OCI-LY7 (cell line): ENCODE data around the gene SLC39A10. TPM values are rescaled to one million over a fixed set of nuclear protein-coding genes. Genes with fewer than 3 reads are reported as not detected.

Source experiments
- BruUV-seq: library from RNA; stranded (reverse); fragments of 400-500 nt; replicated peaks from 2 replicates; lab custom pipeline; 2021; lab: Mats Ljungman, UMichigan
- CTCF ChIA-PET: fragments of 300-600 bp; sonication (Branson Sonifier 250); formaldehyde crosslinking; loops from one replicate; lab custom pipeline; 2022; ENCODE audit warnings: antibody characterized with exemption; ENCODE audit not compliant: unreplicated experiment; lab: Charles Lee
- POLR2A ChIA-PET: fragments of 300-600 bp; sonication (Branson Sonifier 250); formaldehyde crosslinking; loops from one replicate; lab custom pipeline; 2022; ENCODE audit warnings: antibody characterized with exemption; lab: Charles Lee
- DNase-seq: peaks from one replicate; pipeline ENCODE4 v3.0.0-alpha.2; 2015; ENCODE audit warnings: low spot score
- H2AFZ ChIP-seq: fragments of 200-600 bp; sonication (generic), shearing (Covaris generic); 2 replicates; pipeline ENCODE4 v1.6.1; 2014; ENCODE audit warnings: mild to moderate bottlenecking, antibody characterized with exemption, low read length, moderate library complexity
- H3K27ac ChIP-seq: fragments of 200-600 bp; sonication (generic); 2 replicates; pipeline ENCODE4 v1.5.1; 2014; ENCODE audit warnings: mixed run types, low read depth, mild to moderate bottlenecking, moderate library complexity, low read length, inconsistent platforms; ENCODE audit not compliant: poor library complexity, severe bottlenecking
- H3K36me3 ChIP-seq: fragments of 200-600 bp; sonication (generic); 2 replicates; pipeline ENCODE4 v1.6.1; 2014; ENCODE audit warnings: mild to moderate bottlenecking, antibody characterized with exemption, low read length, moderate library complexity, mixed read lengths; ENCODE audit not compliant: insufficient read depth
- H3K4me1 ChIP-seq: fragments of 200-600 bp; sonication (generic); 2 replicates; pipeline ENCODE4 v1.5.1; 2014; ENCODE audit warnings: mild to moderate bottlenecking, low read length; ENCODE audit not compliant: insufficient read depth, poor library complexity, severe bottlenecking
- H3K4me2 ChIP-seq: fragments of 200-600 bp; sonication (generic); 2 replicates; pipeline ENCODE4 v1.6.1; 2014; ENCODE audit warnings: mild to moderate bottlenecking, low read length
- H3K4me3 ChIP-seq: fragments of 200-600 bp; sonication (generic); 2 replicates; pipeline ENCODE4 v1.5.1; 2014; ENCODE audit warnings: mild to moderate bottlenecking, low read depth, low read length; ENCODE audit not compliant: poor library complexity, severe bottlenecking
- H3K79me2 ChIP-seq: fragments of 200-600 bp; sonication (generic); 2 replicates; pipeline ENCODE4 v1.6.1; 2016; ENCODE audit warnings: low read depth, mild to moderate bottlenecking, low read length, moderate library complexity, mixed read lengths; ENCODE audit not compliant: insufficient read depth
- H3K9me2 ChIP-seq: fragments of 200-600 bp; sonication (generic); 2 replicates; pipeline ENCODE4 v1.6.1; 2016; ENCODE audit warnings: mild to moderate bottlenecking, low read length, mixed read lengths; ENCODE audit not compliant: insufficient read depth
- H3K9me3 ChIP-seq: fragments of 200-600 bp; sonication (generic); 2 replicates; pipeline ENCODE4 v1.6.1; 2014; ENCODE audit warnings: mild to moderate bottlenecking, mixed run types, low read length, mixed read lengths
- H4K20me1 ChIP-seq: fragments of 200-600 bp; sonication (generic); 2 replicates; pipeline ENCODE4 v1.6.1; 2014; ENCODE audit warnings: mild to moderate bottlenecking, antibody characterized with exemption, low read length, moderate library complexity, mixed read lengths; ENCODE audit not compliant: insufficient read depth
- EZH2phosphoT487 ChIP-seq: fragments of 200-600 bp; sonication (generic); IDR thresholded peaks from 2 replicates; pipeline ENCODE4 v1.6.1; 2018; ENCODE audit warnings: low read depth, borderline replicate concordance, mild to moderate bottlenecking, mixed run types, antibody characterized with exemption, low read length, moderate library complexity, mixed read lengths
- intact Hi-C: fragments of 100-400 bp; cut with micrococcal nuclease; formaldehyde crosslinking; loops from one replicate; pipeline ENCODE4 v1.10.0; 2022; ENCODE audit not compliant: unreplicated experiment
- total RNA-seq, 2 experiments: library from RNA; depleted of rRNA in 1 of 2; stranded (reverse); fragments of >200 nt in 1 of 2; shearing (Covaris generic) in 1 of 2; gene quantifications; 2 replicates each; pipeline ENCODE4 v1.2.3, GENCODE V29; 2014 to 2022
- TF ChIP-seq, protein P1 (sequence below): fragments of 200-600 bp; sonication (generic); conservative IDR thresholded peaks from 2 replicates; pipeline ENCODE4 v1.5.1; 2014; ENCODE audit warnings: mild to moderate bottlenecking, antibody characterized with exemption, low read length, moderate library complexity, mixed read lengths

SLC39A10 gene
- total RNA-seq, 2 experiments from 2014 or later: 14.7 to 31.9 TPM

DNA sequence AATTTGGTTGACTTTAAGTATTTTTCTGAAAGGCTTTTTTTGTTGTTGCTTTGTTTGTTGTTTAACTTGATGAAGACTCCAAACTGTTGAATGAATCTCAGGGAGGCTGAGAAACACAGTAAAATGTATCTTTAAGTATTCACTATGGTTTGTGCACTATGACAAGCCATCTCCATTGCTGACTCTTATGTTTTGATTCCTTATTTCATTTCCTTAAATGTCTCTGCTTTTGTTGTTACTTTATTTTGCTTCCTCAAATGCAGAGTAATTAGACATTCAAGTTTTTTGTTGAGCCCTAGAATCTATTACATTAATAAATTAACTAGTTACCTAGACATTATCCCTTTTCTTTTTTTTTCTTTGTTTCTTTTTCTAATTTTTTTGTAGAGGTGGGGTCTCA lies 46.3 kb upstream of the SLC39A10 start:
- H3K4me1 ChIP-seq: peaks cover 10% of the 10 kb centered on the region
- H3K27ac ChIP-seq: no peak overlapping the region
- H2AFZ ChIP-seq: peak overlapping the region; percentile 17; the same call in 1 of the 2 replicates
- ChIA-PET POLR2A (no interaction called here), CTCF (no interaction called here)
- no TSS peak for BruUV-seq
- H3K9me3 ChIP-seq: peaks cover 7% of the 10 kb centered on the region; the same call in 1 of the 2 replicates
- no peaks in the 10 kb centered on the region for H3K79me2 ChIP-seq
- no peak for TF ChIP-seq EZH2phosphoT487
- TF ChIP-seq, protein P1, sequence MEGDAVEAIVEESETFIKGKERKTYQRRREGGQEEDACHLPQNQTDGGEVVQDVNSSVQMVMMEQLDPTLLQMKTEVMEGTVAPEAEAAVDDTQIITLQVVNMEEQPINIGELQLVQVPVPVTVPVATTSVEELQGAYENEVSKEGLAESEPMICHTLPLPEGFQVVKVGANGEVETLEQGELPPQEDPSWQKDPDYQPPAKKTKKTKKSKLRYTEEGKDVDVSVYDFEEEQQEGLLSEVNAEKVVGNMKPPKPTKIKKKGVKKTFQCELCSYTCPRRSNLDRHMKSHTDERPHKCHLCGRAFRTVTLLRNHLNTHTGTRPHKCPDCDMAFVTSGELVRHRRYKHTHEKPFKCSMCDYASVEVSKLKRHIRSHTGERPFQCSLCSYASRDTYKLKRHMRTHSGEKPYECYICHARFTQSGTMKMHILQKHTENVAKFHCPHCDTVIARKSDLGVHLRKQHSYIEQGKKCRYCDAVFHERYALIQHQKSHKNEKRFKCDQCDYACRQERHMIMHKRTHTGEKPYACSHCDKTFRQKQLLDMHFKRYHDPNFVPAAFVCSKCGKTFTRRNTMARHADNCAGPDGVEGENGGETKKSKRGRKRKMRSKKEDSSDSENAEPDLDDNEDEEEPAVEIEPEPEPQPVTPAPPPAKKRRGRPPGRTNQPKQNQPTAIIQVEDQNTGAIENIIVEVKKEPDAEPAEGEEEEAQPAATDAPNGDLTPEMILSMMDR: no peak
- no peaks in the 10 kb centered on the region for H3K36me3 ChIP-seq
- DNase-seq: peak; percentile 56
- H3K4me2 ChIP-seq: peak overlapping the region; percentile 13; the same call in 1 of the 2 replicates
- no peaks in the 10 kb centered on the region for H4K20me1 ChIP-seq
- no peaks in the 10 kb centered on the region for H3K9me2 ChIP-seq
- H3K4me3 ChIP-seq: no peak overlapping the region
- intact Hi-C loops: no loop called here

DNA sequence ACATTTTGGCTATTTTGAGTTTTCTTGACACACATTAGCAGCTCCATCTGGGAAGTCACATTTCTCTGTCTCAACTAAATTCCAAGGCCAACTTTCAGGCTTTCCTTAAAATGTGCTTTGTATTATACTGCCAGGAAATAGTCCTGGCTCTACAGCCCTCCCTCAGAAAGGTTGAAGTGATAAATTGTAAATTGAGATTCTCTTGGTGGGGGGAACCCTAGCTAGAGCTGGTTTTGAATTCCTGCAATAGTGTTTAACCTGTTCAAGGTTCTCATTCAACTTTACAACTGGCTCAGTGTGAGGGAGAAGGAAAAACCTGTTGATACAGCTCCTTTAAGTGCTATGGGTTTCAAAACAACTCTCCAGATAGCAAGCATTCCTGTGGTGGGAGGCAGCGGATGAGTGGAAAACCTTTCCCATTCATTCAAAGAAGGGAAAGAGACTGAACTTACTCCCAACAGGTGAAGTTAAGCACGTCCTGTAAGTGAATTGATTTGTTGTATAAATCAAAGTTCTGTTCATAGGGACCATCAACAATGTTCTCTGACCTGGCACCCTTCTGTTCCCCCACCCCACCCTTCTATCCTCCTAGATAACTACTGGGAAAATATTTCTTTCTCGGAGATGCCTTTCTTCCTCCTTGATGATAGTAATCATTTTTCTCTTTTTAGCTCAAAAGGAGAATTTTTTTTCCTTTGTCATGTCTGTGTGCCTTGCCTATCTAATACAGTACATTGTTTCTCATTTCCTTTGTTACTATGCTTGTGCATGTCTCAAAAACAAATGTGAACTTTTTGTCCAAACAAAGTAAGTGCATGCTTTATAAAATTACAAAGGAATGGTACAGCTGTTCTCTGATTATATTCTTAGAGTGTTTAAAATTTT lies 44.2 kb upstream of the SLC39A10 start:
- H3K4me3 ChIP-seq: no peak overlapping the region
- H3K36me3 ChIP-seq: no peaks in the 10 kb centered on the region
- H3K9me3 ChIP-seq: peaks cover 2% of the 10 kb centered on the region; the same call in 1 of the 2 replicates
- no peak for DNase-seq
- CTCF ChIA-PET: no interaction called here
- no peaks in the 10 kb centered on the region for H3K79me2 ChIP-seq
- intact Hi-C loops: no loop called here
- no peak overlapping the region for H3K4me2 ChIP-seq
- BruUV-seq: no TSS peak
- H3K27ac ChIP-seq: no peak overlapping the region
- H4K20me1 ChIP-seq: no peaks in the 10 kb centered on the region
- no peaks in the 10 kb centered on the region for H3K9me2 ChIP-seq
- POLR2A ChIA-PET: interaction anchor here (1.0 to 1.7 kb wide), 4 partner anchors 13 to 36 kb away, joined by 3 to 10 read pairs (median 3); no protein-coding TSS in a partner anchor
- peaks cover 10% of the 10 kb centered on the region for H3K4me1 ChIP-seq
- no peak overlapping the region for H2AFZ ChIP-seq
- no peak for TF ChIP-seq EZH2phosphoT487
- TF ChIP-seq, protein P1: no peak

DNA sequence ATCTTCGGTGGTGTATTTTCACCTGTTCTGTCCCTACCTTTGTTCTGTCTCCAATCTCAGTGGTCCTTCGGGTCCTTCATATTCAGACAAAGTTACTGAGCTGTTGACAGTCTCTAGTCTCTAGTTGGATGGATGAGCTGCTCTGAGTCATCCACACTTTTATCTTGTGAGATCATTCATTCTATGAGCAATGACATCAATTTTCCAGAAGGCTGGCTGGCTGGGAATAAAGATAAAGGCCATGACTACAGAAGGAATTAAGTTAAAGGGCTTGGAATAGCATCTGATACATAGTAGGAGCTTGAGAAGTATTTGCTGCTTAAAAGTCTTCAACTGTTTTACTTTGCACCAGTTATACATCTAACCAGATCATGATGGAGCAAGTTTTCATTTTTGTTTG lies 43.1 kb upstream of the SLC39A10 start:
- TF ChIP-seq EZH2phosphoT487: no peak
- TF ChIP-seq, protein P1: no peak
- no peaks in the 10 kb centered on the region for H3K79me2 ChIP-seq
- no peak overlapping the region for H3K4me2 ChIP-seq
- no peaks in the 10 kb centered on the region for H4K20me1 ChIP-seq
- intact Hi-C loops: no loop called here
- H3K36me3 ChIP-seq: no peaks in the 10 kb centered on the region
- no peak overlapping the region for H3K4me3 ChIP-seq
- no peak overlapping the region for H2AFZ ChIP-seq
- H3K9me3 ChIP-seq: no peaks in the 10 kb centered on the region
- DNase-seq: no peak
- no peaks in the 10 kb centered on the region for H3K9me2 ChIP-seq
- no peak overlapping the region for H3K27ac ChIP-seq
- peaks cover 10% of the 10 kb centered on the region for H3K4me1 ChIP-seq
- ChIA-PET CTCF (no interaction called here), POLR2A (interaction anchor here (0.9 to 1.8 kb wide), 6 partner anchors 8 to 46 kb away, joined by 3 to 10 read pairs (median 4); no protein-coding TSS in a partner anchor)
- no TSS peak for BruUV-seq
